ENCODE results near the gene LSM3. TPM values are rescaled to one million over a fixed set of nuclear protein-coding genes. Genes with fewer than 3 reads are reported as not detected.

LSM3 gene
- total RNA-seq, 4 donors from 2014 or later: 11.6 to 16.8 (median 14.2) TPM

DNA sequence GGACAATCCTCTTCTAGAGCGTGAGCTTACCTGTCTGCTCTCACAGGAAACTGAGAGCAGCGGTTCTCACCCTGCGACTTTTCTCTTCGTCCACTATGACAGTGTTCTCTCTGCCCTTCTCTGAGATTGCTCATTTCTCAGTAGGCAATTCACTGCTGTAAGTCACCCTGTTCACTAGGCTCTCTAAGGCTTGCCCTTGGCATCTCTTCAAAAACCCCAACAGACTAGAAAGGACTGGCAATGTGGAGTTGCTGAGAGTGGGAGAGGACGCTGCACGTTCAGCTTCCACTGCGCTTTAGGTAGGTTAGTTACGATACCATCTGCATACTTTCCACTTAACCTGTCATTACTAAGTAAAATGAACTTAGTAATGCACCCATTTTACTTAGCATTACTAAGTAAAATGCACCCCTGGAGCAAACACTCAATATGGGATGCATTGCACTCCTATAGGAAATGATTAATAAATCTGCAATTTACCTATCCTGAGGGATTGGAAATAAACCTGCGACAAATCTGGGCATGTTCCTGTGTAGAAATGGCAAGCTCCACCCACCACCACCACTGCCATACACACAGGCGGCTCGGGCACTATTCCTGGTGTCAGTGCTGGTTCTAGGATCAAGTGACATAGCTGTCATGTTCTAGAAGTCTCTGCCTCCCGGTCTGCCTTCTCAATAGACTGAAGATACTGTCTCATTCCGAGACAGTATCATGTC, 21.6 kb upstream of the LSM3 start:
- Histone ChIP-seq H3K4me3 (no peak overlapping the region), H3K4me1 (peaks cover 10 to 19% of the 10 kb centered on the region in 2 donors), H3K27me3 (no peaks in the 10 kb centered on the region), H3K9me3 (peaks cover 0 to 4% (median 0%) of the 10 kb centered on the region in 3 donors), H3K36me3 (peaks cover 0 to 63% of the 10 kb centered on the region in 2 donors), H3K27ac (peak overlapping the region; percentile 72 to 85 (median 75))
- TF ChIP-seq POLR2A (IDR thresholded peaks at IDR 0.05): no peak
- TF ChIP-seq, protein P1, sequence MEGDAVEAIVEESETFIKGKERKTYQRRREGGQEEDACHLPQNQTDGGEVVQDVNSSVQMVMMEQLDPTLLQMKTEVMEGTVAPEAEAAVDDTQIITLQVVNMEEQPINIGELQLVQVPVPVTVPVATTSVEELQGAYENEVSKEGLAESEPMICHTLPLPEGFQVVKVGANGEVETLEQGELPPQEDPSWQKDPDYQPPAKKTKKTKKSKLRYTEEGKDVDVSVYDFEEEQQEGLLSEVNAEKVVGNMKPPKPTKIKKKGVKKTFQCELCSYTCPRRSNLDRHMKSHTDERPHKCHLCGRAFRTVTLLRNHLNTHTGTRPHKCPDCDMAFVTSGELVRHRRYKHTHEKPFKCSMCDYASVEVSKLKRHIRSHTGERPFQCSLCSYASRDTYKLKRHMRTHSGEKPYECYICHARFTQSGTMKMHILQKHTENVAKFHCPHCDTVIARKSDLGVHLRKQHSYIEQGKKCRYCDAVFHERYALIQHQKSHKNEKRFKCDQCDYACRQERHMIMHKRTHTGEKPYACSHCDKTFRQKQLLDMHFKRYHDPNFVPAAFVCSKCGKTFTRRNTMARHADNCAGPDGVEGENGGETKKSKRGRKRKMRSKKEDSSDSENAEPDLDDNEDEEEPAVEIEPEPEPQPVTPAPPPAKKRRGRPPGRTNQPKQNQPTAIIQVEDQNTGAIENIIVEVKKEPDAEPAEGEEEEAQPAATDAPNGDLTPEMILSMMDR (IDR thresholded peaks at IDR 0.05 in 4 of 5, conservative IDR thresholded peaks at IDR 0.05 in 1 of 5): no peak
- DNase-seq (peak; percentile 77 to 87), ATAC-seq (peak; percentile 96 to 99)
- in situ Hi-C loops (cut with MboI; ENCODE audit: low sequenced_read_pairs in 4 of 4): no loop called here
- intact Hi-C loops (cut with DNase I; ENCODE audit: low total_unique reads): no loop called here

DNA sequence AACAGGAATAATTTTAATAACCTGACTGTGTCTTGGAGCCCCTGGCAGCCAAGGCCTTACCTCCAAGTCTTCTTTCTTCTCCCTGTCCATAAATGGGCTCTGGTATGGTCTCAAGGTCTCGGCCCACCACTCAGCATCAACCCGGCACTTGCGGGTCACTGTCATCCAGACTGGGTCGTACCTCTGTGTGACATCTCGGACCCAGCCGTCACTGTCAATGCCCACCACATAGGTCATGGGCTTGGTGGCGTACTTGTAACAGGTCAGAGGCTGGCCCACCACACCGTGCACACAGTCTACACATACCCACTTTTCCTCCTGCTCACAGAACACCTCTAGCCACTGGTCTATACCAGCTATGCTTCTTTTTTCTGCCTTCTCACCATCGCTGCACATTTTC, 20.7 kb upstream of the LSM3 start:
- Histone ChIP-seq H3K4me1 (peaks cover 10 to 19% of the 10 kb centered on the region in 2 donors), H3K9me3 (peaks cover 0 to 6% (median 0%) of the 10 kb centered on the region in 3 donors), H3K27ac (peak overlapping the region; percentile 72 to 85 (median 75)), H3K27me3 (no peaks in the 10 kb centered on the region), H3K36me3 (peaks cover 0 to 68% of the 10 kb centered on the region in 2 donors), H3K4me3 (no peak overlapping the region)
- TF ChIP-seq POLR2A (IDR thresholded peaks at IDR 0.05): no peak
- TF ChIP-seq, protein P1 (IDR thresholded peaks at IDR 0.05 in 4 of 5, conservative IDR thresholded peaks at IDR 0.05 in 1 of 5): no peak
- intact Hi-C loops (cut with DNase I; ENCODE audit: low total_unique reads): no loop called here
- ATAC-seq: no peak
- in situ Hi-C loops (cut with MboI; ENCODE audit: low sequenced_read_pairs in 4 of 4): no loop called here
- no peak for DNase-seq

DNA sequence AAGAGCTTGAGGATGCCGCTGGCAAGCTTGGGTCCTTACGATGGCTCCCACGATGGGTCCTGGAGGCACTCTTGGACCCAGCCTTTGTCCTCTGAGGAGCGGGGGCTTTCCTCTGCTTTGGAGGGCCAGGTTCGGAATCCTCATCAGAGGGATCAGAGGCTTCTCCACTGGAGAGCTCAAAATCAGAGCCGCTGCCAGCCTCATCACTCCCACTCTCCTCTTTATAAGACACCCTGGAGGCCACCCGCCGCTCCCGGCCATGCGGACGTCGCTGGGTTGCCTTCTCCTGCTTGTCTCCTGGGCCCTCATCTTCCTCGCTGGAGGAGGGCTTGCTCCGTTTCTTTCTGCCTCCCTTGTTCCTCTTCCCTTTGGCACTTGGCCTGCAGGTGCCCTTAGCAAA, 20.2 kb upstream of the LSM3 start:
- DNase-seq (no peak), ATAC-seq (no peak)
- Histone ChIP-seq H3K4me1 (peaks cover 10 to 19% of the 10 kb centered on the region in 2 donors), H3K36me3 (peaks cover 0 to 72% of the 10 kb centered on the region in 2 donors), H3K9me3 (peaks cover 0 to 6% (median 0%) of the 10 kb centered on the region in 3 donors), H3K27ac (peak overlapping the region in 2 of 4 donors; percentile 73 to 77), H3K27me3 (no peaks in the 10 kb centered on the region), H3K4me3 (no peak overlapping the region)
- intact Hi-C loops (cut with DNase I; ENCODE audit: low total_unique reads): no loop called here
- TF ChIP-seq, protein P1 (IDR thresholded peaks at IDR 0.05 in 4 of 5, conservative IDR thresholded peaks at IDR 0.05 in 1 of 5): no peak
- TF ChIP-seq POLR2A (IDR thresholded peaks at IDR 0.05): no peak
- in situ Hi-C loops (cut with MboI; ENCODE audit: low sequenced_read_pairs in 4 of 4): no loop called here

DNA sequence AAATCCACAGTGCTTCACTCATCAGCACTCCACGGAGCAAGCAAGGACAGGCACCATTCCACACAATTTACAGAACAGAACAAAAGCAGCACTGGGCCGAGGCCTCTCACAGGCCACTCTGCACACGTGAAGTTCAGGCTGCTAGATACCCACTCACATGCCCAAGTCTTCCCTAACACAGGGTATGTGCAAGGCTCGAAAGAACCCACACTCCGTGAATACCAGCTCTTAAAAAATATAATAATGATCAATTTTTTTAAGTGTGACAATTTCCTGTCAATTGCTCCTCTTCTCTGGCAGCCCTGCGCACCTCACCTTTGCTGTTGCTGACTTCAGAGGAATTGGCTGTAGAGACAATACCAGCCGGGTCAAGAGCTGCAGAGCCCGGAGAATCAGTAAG, 19.2 kb upstream of the LSM3 start:
- TF ChIP-seq, protein P1 (IDR thresholded peaks at IDR 0.05 in 4 of 5, conservative IDR thresholded peaks at IDR 0.05 in 1 of 5): no peak
- TF ChIP-seq POLR2A (IDR thresholded peaks at IDR 0.05): no peak
- intact Hi-C loops (cut with DNase I; ENCODE audit: low total_unique reads) (no loop called here), in situ Hi-C loops (cut with MboI; ENCODE audit: low sequenced_read_pairs in 4 of 4) (no loop called here)
- ATAC-seq (no peak), DNase-seq (no peak)
- Histone ChIP-seq H3K9me3 (peaks cover 0 to 6% (median 0%) of the 10 kb centered on the region in 3 donors), H3K27me3 (no peaks in the 10 kb centered on the region), H3K4me3 (no peak overlapping the region), H3K27ac (no peak overlapping the region), H3K36me3 (peaks cover 0 to 77% of the 10 kb centered on the region in 2 donors), H3K4me1 (peaks cover 10 to 19% of the 10 kb centered on the region in 2 donors)

Data from gastrocnemius medialis (tissue), 4 donors.